HEK293 (cell line): ENCODE data around the gene RER1.

Source experiments
- CTCF ChIA-PET: fragments of 350-600 bp; formaldehyde crosslinking; extraction: SDS; loops from one replicate; lab custom pipeline; 2021; ENCODE audit warnings: antibody characterized with exemption; lab: Yijun Ruan, JAX
- POLR2A ChIA-PET: fragments of 300-600 bp; formaldehyde crosslinking; extraction: SDS; loops from one replicate; lab custom pipeline; 2020; ENCODE audit warnings: antibody characterized with exemption, inconsistent platforms; lab: Yijun Ruan, JAX
- H3K27ac ChIP-seq: fragments of 200-500 bp; sonication (Bioruptor generic); 2 replicates; pipeline ENCODE4 v1.5.1; 2014; ENCODE audit warnings: low read depth, low read length, control low read depth, inconsistent platforms; ENCODE audit errors: extremely low read depth
- H3K36me3 ChIP-seq, 2 experiments: fragments of 200-500 bp in 1 of 2; sonication (Bioruptor generic) in 1 of 2; 1 replicate in 1 of 2; 2 replicates in 1 of 2; pipeline ENCODE4 v1.5.1; 2014 to 2017; ENCODE audit warnings: inconsistent platforms in 2 of 2, low read length in 2 of 2; ENCODE audit not compliant: control insufficient read depth in 2 of 2, insufficient read depth in 1 of 2
- H3K4me1 ChIP-seq: fragments of 200-500 bp; sonication (Bioruptor generic); 2 replicates; pipeline ENCODE4 v1.5.1; 2014; ENCODE audit warnings: mild to moderate bottlenecking, low read length, inconsistent platforms; ENCODE audit not compliant: control insufficient read depth, insufficient read depth
- H3K4me3 ChIP-seq: 2 replicates; pipeline ENCODE4 v1.5.1; 2011; ENCODE audit warnings: low read depth, mild to moderate bottlenecking, control low read depth, low read length, moderate library complexity
- H3K9me3 ChIP-seq: fragments of 200-500 bp; sonication (Bioruptor generic); 2 replicates; pipeline ENCODE4 v1.5.1; 2014; ENCODE audit warnings: low read depth, low read length, inconsistent platforms; ENCODE audit not compliant: control insufficient read depth, insufficient read depth
- ATF2 ChIP-seq: fragments of 450-650 bp; formaldehyde crosslinking; IDR thresholded peaks from 2 replicates; pipeline ENCODE4 v1.5.1; 2016; ENCODE audit warnings: missing biosample characterization, missing genetic modification characterization, low read depth
- GFI1B ChIP-seq: fragments of 450-650 bp; formaldehyde crosslinking; IDR thresholded peaks from 2 replicates; pipeline ENCODE4 v1.5.1; 2016; ENCODE audit warnings: missing biosample characterization, missing genetic modification characterization
- GLI4 ChIP-seq: fragments of 450-650 bp; formaldehyde crosslinking; IDR thresholded peaks from 2 replicates; pipeline ENCODE4 v1.5.1; 2016; ENCODE audit warnings: missing biosample characterization, missing genetic modification characterization
- PRDM1 ChIP-seq: fragments of 450-650 bp; formaldehyde crosslinking; IDR thresholded peaks from 2 replicates; pipeline ENCODE4; 2016; ENCODE audit warnings: missing biosample characterization, missing genetic modification characterization
- PRDM2 ChIP-seq: fragments of 450-650 bp; formaldehyde crosslinking; IDR thresholded peaks from 2 replicates; pipeline ENCODE4 v1.5.1; 2016; ENCODE audit warnings: missing biosample characterization, missing genetic modification characterization, borderline replicate concordance
- SCRT2 ChIP-seq: fragments of 450-650 bp; formaldehyde crosslinking; IDR thresholded peaks from 2 replicates; pipeline ENCODE4 v1.5.1; 2016; ENCODE audit warnings: missing biosample characterization, missing genetic modification characterization
- TRIM28 ChIP-seq: IDR thresholded peaks from 2 replicates; pipeline ENCODE4 v1.6.1; 2011; ENCODE audit warnings: low read length, control low read depth, borderline replicate concordance
- ZFP3 ChIP-seq: fragments of 450-650 bp; formaldehyde crosslinking; IDR thresholded peaks from 2 replicates; pipeline ENCODE4 v1.5.1; 2016; ENCODE audit warnings: low read depth, missing biosample characterization, missing genetic modification characterization
- ZFP37 ChIP-seq: fragments of 450-650 bp; formaldehyde crosslinking; IDR thresholded peaks from 2 replicates; pipeline ENCODE4 v1.5.1; 2016; ENCODE audit warnings: missing biosample characterization, missing genetic modification characterization
- ZNF2 ChIP-seq: fragments of 450-650 bp; formaldehyde crosslinking; IDR thresholded peaks from 2 replicates; pipeline ENCODE4 v1.5.1; 2016; ENCODE audit warnings: missing biosample characterization, missing genetic modification characterization
- ZNF223 ChIP-seq: fragments of 450-650 bp; formaldehyde crosslinking; IDR thresholded peaks from 2 replicates; pipeline ENCODE4 v1.5.1; 2016; ENCODE audit warnings: missing biosample characterization, missing genetic modification characterization
- ZNF292 ChIP-seq: fragments of 450-650 bp; formaldehyde crosslinking; IDR thresholded peaks from 2 replicates; pipeline ENCODE4 v1.5.1; 2016; ENCODE audit warnings: low read depth, missing biosample characterization, missing genetic modification characterization, borderline replicate concordance
- ZNF311 ChIP-seq: fragments of 450-650 bp; formaldehyde crosslinking; IDR thresholded peaks from 2 replicates; pipeline ENCODE4 v1.5.1; 2017; ENCODE audit warnings: missing biosample characterization, missing genetic modification characterization, borderline replicate concordance
- ZNF391 ChIP-seq: fragments of 450-650 bp; formaldehyde crosslinking; IDR thresholded peaks from 2 replicates; pipeline ENCODE4 v1.5.1; 2016; ENCODE audit warnings: low read depth, missing biosample characterization, missing genetic modification characterization, borderline replicate concordance
- ZNF398 ChIP-seq: fragments of 450-650 bp; formaldehyde crosslinking; IDR thresholded peaks from 2 replicates; pipeline ENCODE4 v1.5.1; 2017; ENCODE audit warnings: missing biosample characterization, missing genetic modification characterization
- ZNF701 ChIP-seq: fragments of 450-650 bp; formaldehyde crosslinking; IDR thresholded peaks from 2 replicates; pipeline ENCODE4 v1.5.1; 2016; ENCODE audit warnings: missing biosample characterization, missing genetic modification characterization
- ZNF707 ChIP-seq: fragments of 450-650 bp; formaldehyde crosslinking; IDR thresholded peaks from 2 replicates; pipeline ENCODE4 v1.5.1; 2016; ENCODE audit warnings: missing biosample characterization, missing genetic modification characterization
- ZSCAN18 ChIP-seq: fragments of 450-650 bp; formaldehyde crosslinking; IDR thresholded peaks from 2 replicates; pipeline ENCODE4 v1.5.1; 2016; ENCODE audit warnings: missing biosample characterization, missing genetic modification characterization
- TF ChIP-seq, protein P1 (sequence below): fragments of 450-650 bp; formaldehyde crosslinking; IDR thresholded peaks from 2 replicates; pipeline ENCODE4 v1.5.1; 2016; ENCODE audit warnings: missing biosample characterization, missing genetic modification characterization
- TF ChIP-seq, protein P2 (sequence below): fragments of 450-650 bp; formaldehyde crosslinking; IDR thresholded peaks from 2 replicates; pipeline ENCODE4 v1.5.1; 2016; ENCODE audit warnings: missing biosample characterization, missing genetic modification characterization

RER1 gene

DNA sequence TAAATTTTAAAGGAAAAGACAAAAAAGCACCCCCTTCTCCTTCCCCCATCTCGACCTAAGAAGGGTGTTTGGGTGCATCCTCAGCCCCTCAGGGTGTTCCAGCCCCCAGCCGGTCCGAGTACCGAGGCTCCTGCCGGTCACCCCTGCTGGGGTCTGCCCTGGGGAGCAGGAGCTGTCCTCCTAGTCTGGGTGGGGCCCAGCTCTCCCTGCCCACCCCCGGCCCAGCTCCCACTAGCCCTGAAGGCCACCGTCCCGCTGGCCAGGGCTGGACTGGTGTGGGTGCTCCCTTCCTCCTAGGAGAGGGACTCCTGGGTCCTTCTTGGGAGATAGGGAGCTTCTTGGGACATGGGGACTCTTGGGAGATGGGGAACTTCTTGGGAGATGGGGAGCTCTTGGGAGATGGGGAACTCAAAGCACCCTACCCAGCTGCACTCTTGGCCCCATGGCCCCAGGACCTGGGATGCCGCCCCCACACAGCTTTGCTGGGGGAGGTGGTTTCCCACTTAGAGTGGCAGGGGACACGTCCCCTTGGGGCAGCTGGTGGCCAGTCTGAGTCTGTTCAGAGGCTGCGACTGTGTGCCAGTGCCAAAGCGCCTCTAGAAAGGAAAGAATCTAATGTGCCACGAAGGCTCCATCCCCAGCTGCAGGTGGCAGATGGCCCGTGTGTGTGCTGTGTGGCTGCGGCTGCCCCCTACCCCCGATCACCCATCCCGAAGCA is 44.8 kb upstream of the RER1 start (continued):
- TF ChIP-seq ZNF2 (tag by site-specific recombination), result no peak
- TF ChIP-seq PRDM2 (tag by site-specific recombination), result no peak
- TF ChIP-seq ZNF398 (tag by site-specific recombination), result no peak
- TF ChIP-seq, protein P1, sequence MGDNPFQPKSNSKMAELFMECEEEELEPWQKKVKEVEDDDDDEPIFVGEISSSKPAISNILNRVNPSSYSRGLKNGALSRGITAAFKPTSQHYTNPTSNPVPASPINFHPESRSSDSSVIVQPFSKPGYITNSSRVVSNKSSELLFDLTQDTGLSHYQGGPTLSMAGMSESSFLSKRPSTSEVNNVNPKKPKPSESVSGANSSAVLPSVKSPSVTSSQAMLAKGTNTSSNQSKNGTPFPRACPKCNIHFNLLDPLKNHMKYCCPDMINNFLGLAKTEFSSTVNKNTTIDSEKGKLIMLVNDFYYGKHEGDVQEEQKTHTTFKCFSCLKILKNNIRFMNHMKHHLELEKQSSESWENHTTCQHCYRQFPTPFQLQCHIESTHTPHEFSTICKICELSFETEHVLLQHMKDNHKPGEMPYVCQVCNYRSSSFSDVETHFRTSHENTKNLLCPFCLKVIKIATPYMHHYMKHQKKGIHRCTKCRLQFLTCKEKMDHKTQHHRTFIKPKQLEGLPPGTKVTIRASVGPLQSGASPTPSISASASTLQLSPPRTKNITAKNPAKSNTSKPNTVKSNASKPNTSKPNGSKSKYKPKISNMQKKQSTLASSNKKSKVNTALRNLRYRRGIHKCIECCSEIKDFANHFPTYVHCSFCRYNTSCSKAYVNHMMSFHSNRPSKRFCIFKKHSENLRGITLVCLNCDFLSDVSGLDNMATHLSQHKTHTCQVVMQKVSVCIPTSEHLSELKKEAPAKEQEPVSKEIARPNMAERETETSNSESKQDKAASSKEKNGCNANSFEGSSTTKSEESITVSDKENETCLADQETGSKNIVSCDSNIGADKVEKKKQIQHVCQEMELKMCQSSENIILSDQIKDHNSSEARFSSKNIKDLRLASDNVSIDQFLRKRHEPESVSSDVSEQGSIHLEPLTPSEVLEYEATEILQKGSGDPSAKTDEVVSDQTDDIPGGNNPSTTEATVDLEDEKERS (tag by site-specific recombination), result no peak
- no peak for TF ChIP-seq ZFP37 (tag by site-specific recombination)
- no peak for TF ChIP-seq ZNF391 (tag by site-specific recombination)
- TF ChIP-seq TRIM28, result no peak
- no peak for TF ChIP-seq ZFP3 (tag by site-specific recombination)

DNA sequence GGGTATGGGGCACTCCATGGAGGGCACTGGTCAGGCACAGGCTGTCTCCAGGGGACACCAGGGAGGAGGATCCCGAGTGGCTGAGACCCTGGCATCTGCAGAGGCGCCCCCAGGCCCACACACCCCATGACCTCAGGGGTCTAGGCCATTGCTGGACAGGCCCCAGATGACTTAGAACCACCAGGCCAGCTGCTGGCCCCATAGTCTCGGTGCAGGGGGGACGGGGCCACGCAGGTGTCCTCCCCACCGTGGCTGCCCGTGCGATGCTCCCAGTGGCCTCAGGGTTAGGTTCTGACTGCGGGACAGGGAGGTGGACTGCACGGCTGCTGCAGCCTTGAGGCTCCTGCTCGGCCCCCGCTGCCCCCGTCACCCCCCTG is 44.2 kb upstream of the RER1 start:
- no peaks in the 10 kb centered on the region for H3K4me1 ChIP-seq
- ChIA-PET CTCF (no interaction called here), POLR2A (no interaction called here)
- no peak overlapping the region for H3K27ac ChIP-seq
- no peaks in the 10 kb centered on the region for H3K36me3 ChIP-seq
- H3K4me3 ChIP-seq, result no peak overlapping the region
- no peaks in the 10 kb centered on the region for H3K9me3 ChIP-seq
- TF ChIP-seq ZNF701 (tag by site-specific recombination), result no peak
- TF ChIP-seq GLI4 (tag by site-specific recombination), result no peak
- no peak for TF ChIP-seq PRDM1
- TF ChIP-seq ZSCAN18 (tag by site-specific recombination), result no peak
- TF ChIP-seq GFI1B (tag by site-specific recombination), result no peak
- no peak for TF ChIP-seq ATF2 (tag by site-specific recombination)
- TF ChIP-seq, protein P2, sequence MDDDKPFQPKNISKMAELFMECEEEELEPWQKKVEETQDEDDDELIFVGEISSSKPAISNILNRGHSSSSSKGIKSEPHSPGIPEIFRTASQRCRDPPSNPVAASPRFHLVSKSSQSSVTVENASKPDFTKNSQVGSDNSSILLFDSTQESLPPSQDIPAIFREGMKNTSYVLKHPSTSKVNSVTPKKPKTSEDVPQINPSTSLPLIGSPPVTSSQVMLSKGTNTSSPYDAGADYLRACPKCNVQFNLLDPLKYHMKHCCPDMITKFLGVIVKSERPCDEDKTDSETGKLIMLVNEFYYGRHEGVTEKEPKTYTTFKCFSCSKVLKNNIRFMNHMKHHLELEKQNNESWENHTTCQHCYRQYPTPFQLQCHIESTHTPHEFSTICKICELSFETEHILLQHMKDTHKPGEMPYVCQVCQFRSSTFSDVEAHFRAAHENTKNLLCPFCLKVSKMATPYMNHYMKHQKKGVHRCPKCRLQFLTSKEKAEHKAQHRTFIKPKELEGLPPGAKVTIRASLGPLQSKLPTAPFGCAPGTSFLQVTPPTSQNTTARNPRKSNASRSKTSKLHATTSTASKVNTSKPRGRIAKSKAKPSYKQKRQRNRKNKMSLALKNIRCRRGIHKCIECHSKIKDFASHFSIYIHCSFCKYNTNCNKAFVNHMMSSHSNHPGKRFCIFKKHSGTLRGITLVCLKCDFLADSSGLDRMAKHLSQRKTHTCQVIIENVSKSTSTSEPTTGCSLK (tag by site-specific recombination), result no peak
- TF ChIP-seq ZNF707 (tag by site-specific recombination), result no peak
- TF ChIP-seq SCRT2 (tag by site-specific recombination), result no peak
- no peak for TF ChIP-seq ZNF223 (tag by site-specific recombination)
- TF ChIP-seq ZNF292 (tag by site-specific recombination), result no peak
- no peak for TF ChIP-seq ZNF311 (tag by site-specific recombination)
